Epidermal melanocyte (primary cell): ENCODE results near the gene SLC46A3.
"Not testable (repeated sequence)": the region's sequence is repeated elsewhere in the genome, so short reads cannot be mapped to it uniquely, and the experiment has no call there.

Experiments
- DNase-seq: peaks from one replicate; pipeline ENCODE4 v3.0.0; 2011; ENCODE audit warnings: low spot score; ENCODE audit not compliant: insufficient read length

The SLC46A3 gene

GRCh38 chr13:28683169-28683568 is 35.6 kb downstream of the SLC46A3 start:
- not testable (repeated sequence) for DNase-seq

GRCh38 chr13:28680541-28680940 is 38.2 kb downstream of the SLC46A3 start:
- no peak for DNase-seq

- no peak for DNase-seq
Measured at GRCh38 chr13:28679628-28680027, 39.1 kb downstream of the SLC46A3 start.

- no peak for DNase-seq
Measured at GRCh38 chr13:28678809-28679208, 40.0 kb downstream of the SLC46A3 start.

- no peak for DNase-seq
Measured at GRCh38 chr13:28671126-28671792, 47.5 kb downstream of the SLC46A3 start.

- DNase-seq = no peak
Measured at GRCh38 chr13:28666897-28667488, 51.8 kb downstream of the SLC46A3 start.

- DNase-seq = no peak
Measured at GRCh38 chr13:28659621-28659970, 59.2 kb downstream of the SLC46A3 start.

- peak; percentile 81 for DNase-seq
Measured at GRCh38 chr13:28658796-28659620, 59.8 kb downstream of the SLC46A3 start, which contains the start of gene POMP. Gene POMP, plus strand, starts transcription at chr13:28659130. Its CDS starts 55 bp downstream, at chr13:28659185.

- DNase-seq = no peak
Measured at GRCh38 chr13:28658539-28658795, 60.3 kb downstream of the SLC46A3 start.

- DNase-seq = no peak
Measured at GRCh38 chr13:28657784-28658538, 60.8 kb downstream of the SLC46A3 start.

- no peak for DNase-seq
Measured at GRCh38 chr13:28655561-28655960, 63.2 kb downstream of the SLC46A3 start.

GRCh38 chr13:28654276-28654675 is 64.5 kb downstream of the SLC46A3 start:
- DNase-seq = no peak

- no peak for DNase-seq
Measured at GRCh38 chr13:28653111-28653510, 65.7 kb downstream of the SLC46A3 start.

GRCh38 chr13:28651810-28652401 is 66.9 kb downstream of the SLC46A3 start:
- DNase-seq = no peak

GRCh38 chr13:28650284-28650683 is 68.5 kb downstream of the SLC46A3 start:
- DNase-seq = no peak
